HEK293 (cell line): ENCODE results near the gene TIMM50.

ENCODE experiments used
- FEZF1 ChIP-seq: fragments of 450-650 bp; formaldehyde crosslinking; IDR thresholded peaks from 2 replicates; pipeline ENCODE4 v1.5.1; 2016; ENCODE audit warnings: missing biosample characterization, missing genetic modification characterization
- GLIS1 ChIP-seq: fragments of 450-650 bp; formaldehyde crosslinking; IDR thresholded peaks from 2 replicates; pipeline ENCODE4 v1.5.1; 2016; ENCODE audit warnings: missing biosample characterization, missing genetic modification characterization
- KLF8 ChIP-seq: fragments of 450-650 bp; formaldehyde crosslinking; IDR thresholded peaks from 2 replicates; pipeline ENCODE4 v1.5.1; 2016; ENCODE audit warnings: missing biosample characterization, missing genetic modification characterization
- REPIN1 ChIP-seq: fragments of 450-650 bp; formaldehyde crosslinking; IDR thresholded peaks from 2 replicates; pipeline ENCODE4 v1.5.1; 2017; ENCODE audit warnings: missing biosample characterization, missing genetic modification characterization, low read depth
- TCF7L2 ChIP-seq: IDR thresholded peaks from 2 replicates; pipeline ENCODE4 v1.6.1; 2011; ENCODE audit warnings: low read depth, mild to moderate bottlenecking, inconsistent platforms, low read length, moderate library complexity, borderline replicate concordance
- YY2 ChIP-seq: fragments of 450-650 bp; formaldehyde crosslinking; IDR thresholded peaks from 2 replicates; pipeline ENCODE4 v1.5.1; 2016; ENCODE audit warnings: missing biosample characterization, missing genetic modification characterization
- ZBTB20 ChIP-seq: fragments of 450-650 bp; formaldehyde crosslinking; IDR thresholded peaks from 2 replicates; pipeline ENCODE4 v1.5.1; 2016; ENCODE audit warnings: missing biosample characterization, missing genetic modification characterization
- ZBTB7A ChIP-seq: fragments of 450-650 bp; formaldehyde crosslinking; IDR thresholded peaks from 2 replicates; pipeline ENCODE4 v1.5.1; 2016; ENCODE audit warnings: low read depth, missing biosample characterization, missing genetic modification characterization
- ZFP41 ChIP-seq: fragments of 450-650 bp; formaldehyde crosslinking; IDR thresholded peaks from 2 replicates; pipeline ENCODE4 v1.5.1; 2016; ENCODE audit warnings: missing biosample characterization, missing genetic modification characterization, borderline replicate concordance
- ZNF10 ChIP-seq: fragments of 450-650 bp; formaldehyde crosslinking; IDR thresholded peaks from 2 replicates; pipeline ENCODE4 v1.5.1; 2017; ENCODE audit warnings: missing biosample characterization, missing genetic modification characterization
- ZNF211 ChIP-seq: fragments of 450-650 bp; formaldehyde crosslinking; IDR thresholded peaks from 2 replicates; pipeline ENCODE4 v1.5.1; 2016; ENCODE audit warnings: low read depth, missing biosample characterization, missing genetic modification characterization
- ZNF24 ChIP-seq: fragments of 450-650 bp; formaldehyde crosslinking; IDR thresholded peaks from 2 replicates; pipeline ENCODE4 v1.5.1; 2016; ENCODE audit warnings: missing biosample characterization, missing genetic modification characterization
- ZNF248 ChIP-seq: fragments of 450-650 bp; formaldehyde crosslinking; IDR thresholded peaks from 2 replicates; pipeline ENCODE4 v1.5.1; 2017; ENCODE audit warnings: missing biosample characterization, missing genetic modification characterization
- ZNF26 ChIP-seq: fragments of 450-650 bp; formaldehyde crosslinking; IDR thresholded peaks from 2 replicates; pipeline ENCODE4 v1.5.1; 2016; ENCODE audit warnings: missing biosample characterization, missing genetic modification characterization
- ZNF266 ChIP-seq: fragments of 450-650 bp; formaldehyde crosslinking; IDR thresholded peaks from 2 replicates; pipeline ENCODE4 v1.5.1; 2016; ENCODE audit warnings: missing biosample characterization, missing genetic modification characterization, low read depth
- ZNF341 ChIP-seq: fragments of 450-650 bp; formaldehyde crosslinking; IDR thresholded peaks from 2 replicates; pipeline ENCODE4; 2016; ENCODE audit warnings: low read depth, missing biosample characterization, missing genetic modification characterization
- ZNF391 ChIP-seq: fragments of 450-650 bp; formaldehyde crosslinking; IDR thresholded peaks from 2 replicates; pipeline ENCODE4 v1.5.1; 2016; ENCODE audit warnings: low read depth, missing biosample characterization, missing genetic modification characterization, borderline replicate concordance
- ZNF394 ChIP-seq: fragments of 450-650 bp; formaldehyde crosslinking; IDR thresholded peaks from 2 replicates; pipeline ENCODE4 v1.5.1; 2016; ENCODE audit warnings: missing biosample characterization, missing genetic modification characterization, mild to moderate bottlenecking, moderate library complexity, borderline replicate concordance
- ZNF426 ChIP-seq: fragments of 450-650 bp; formaldehyde crosslinking; IDR thresholded peaks from 2 replicates; pipeline ENCODE4 v1.5.1; 2017; ENCODE audit warnings: missing biosample characterization, missing genetic modification characterization, mild to moderate bottlenecking, inconsistent platforms, moderate library complexity
- ZNF521 ChIP-seq: fragments of 450-650 bp; formaldehyde crosslinking; IDR thresholded peaks from 2 replicates; pipeline ENCODE4 v1.5.1; 2017; ENCODE audit warnings: missing biosample characterization, mild to moderate bottlenecking, missing genetic modification characterization
- ZNF558 ChIP-seq: fragments of 450-650 bp; formaldehyde crosslinking; IDR thresholded peaks from 2 replicates; pipeline ENCODE4 v1.5.1; 2016; ENCODE audit warnings: missing biosample characterization, missing genetic modification characterization
- ZNF561 ChIP-seq: fragments of 450-650 bp; IDR thresholded peaks from 2 replicates; pipeline ENCODE4 v1.5.1; 2018; ENCODE audit warnings: missing biosample characterization, missing genetic modification characterization, borderline replicate concordance
- ZNF571 ChIP-seq: fragments of 450-650 bp; formaldehyde crosslinking; IDR thresholded peaks from 2 replicates; pipeline ENCODE4 v1.5.0; 2017; ENCODE audit warnings: missing biosample characterization, missing genetic modification characterization
- ZNF585B ChIP-seq: fragments of 450-650 bp; formaldehyde crosslinking; IDR thresholded peaks from 2 replicates; pipeline ENCODE4 v1.5.1; 2016; ENCODE audit warnings: missing biosample characterization, missing genetic modification characterization
- ZNF600 ChIP-seq: fragments of 450-650 bp; formaldehyde crosslinking; IDR thresholded peaks from 2 replicates; pipeline ENCODE4 v1.5.1; 2016; ENCODE audit warnings: missing biosample characterization, missing genetic modification characterization
- ZNF701 ChIP-seq: fragments of 450-650 bp; formaldehyde crosslinking; IDR thresholded peaks from 2 replicates; pipeline ENCODE4 v1.5.1; 2016; ENCODE audit warnings: missing biosample characterization, missing genetic modification characterization
- ZNF704 ChIP-seq: fragments of 450-650 bp; formaldehyde crosslinking; IDR thresholded peaks from 2 replicates; pipeline ENCODE4 v1.5.1; 2016; ENCODE audit warnings: missing biosample characterization, missing genetic modification characterization
- ZNF792 ChIP-seq: fragments of 450-650 bp; formaldehyde crosslinking; IDR thresholded peaks from 2 replicates; pipeline ENCODE4 v1.5.1; 2016; ENCODE audit warnings: missing biosample characterization, missing genetic modification characterization
- ZNF843 ChIP-seq: fragments of 450-650 bp; formaldehyde crosslinking; IDR thresholded peaks from 2 replicates; pipeline ENCODE4 v1.5.1; 2016; ENCODE audit warnings: missing biosample characterization, missing genetic modification characterization
- TF ChIP-seq, protein P1 (sequence below): IDR thresholded peaks from 2 replicates; pipeline ENCODE4 v1.6.1; 2011; ENCODE audit warnings: mild to moderate bottlenecking, low read depth, low read length, borderline replicate concordance
- TF ChIP-seq, protein P2 (sequence below): fragments of 450-650 bp; formaldehyde crosslinking; IDR thresholded peaks from 2 replicates; pipeline ENCODE4 v1.5.1; 2016; ENCODE audit warnings: missing biosample characterization, missing genetic modification characterization, low read depth
- TF ChIP-seq, protein P3 (sequence below): fragments of 450-650 bp; formaldehyde crosslinking; IDR thresholded peaks from 2 replicates; pipeline ENCODE4 v1.5.1; 2016; ENCODE audit warnings: missing biosample characterization, missing genetic modification characterization

Gene TIMM50

GRCh38 chr19:39438270-39438934, 42.2 kb upstream of the TIMM50 start (continued):
- no peak for TF ChIP-seq ZNF426 (tag by site-specific recombination)
- no peak for TF ChIP-seq ZNF843 (tag by site-specific recombination)
- TF ChIP-seq ZNF26 (tag by site-specific recombination): no peak
- TF ChIP-seq ZNF585B (tag by site-specific recombination): no peak
- TF ChIP-seq ZFP41: no peak
- TF ChIP-seq ZNF521 (tag by site-specific recombination): no peak
- no peak for TF ChIP-seq REPIN1 (tag by site-specific recombination)
- TF ChIP-seq ZNF394: peak; percentile 98
- TF ChIP-seq ZNF701: no peak
- peak; percentile 61 for TF ChIP-seq KLF8 (tag by site-specific recombination)
- TF ChIP-seq, protein P1, sequence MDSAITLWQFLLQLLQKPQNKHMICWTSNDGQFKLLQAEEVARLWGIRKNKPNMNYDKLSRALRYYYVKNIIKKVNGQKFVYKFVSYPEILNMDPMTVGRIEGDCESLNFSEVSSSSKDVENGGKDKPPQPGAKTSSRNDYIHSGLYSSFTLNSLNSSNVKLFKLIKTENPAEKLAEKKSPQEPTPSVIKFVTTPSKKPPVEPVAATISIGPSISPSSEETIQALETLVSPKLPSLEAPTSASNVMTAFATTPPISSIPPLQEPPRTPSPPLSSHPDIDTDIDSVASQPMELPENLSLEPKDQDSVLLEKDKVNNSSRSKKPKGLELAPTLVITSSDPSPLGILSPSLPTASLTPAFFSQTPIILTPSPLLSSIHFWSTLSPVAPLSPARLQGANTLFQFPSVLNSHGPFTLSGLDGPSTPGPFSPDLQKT: no peak
- TF ChIP-seq, protein P2, sequence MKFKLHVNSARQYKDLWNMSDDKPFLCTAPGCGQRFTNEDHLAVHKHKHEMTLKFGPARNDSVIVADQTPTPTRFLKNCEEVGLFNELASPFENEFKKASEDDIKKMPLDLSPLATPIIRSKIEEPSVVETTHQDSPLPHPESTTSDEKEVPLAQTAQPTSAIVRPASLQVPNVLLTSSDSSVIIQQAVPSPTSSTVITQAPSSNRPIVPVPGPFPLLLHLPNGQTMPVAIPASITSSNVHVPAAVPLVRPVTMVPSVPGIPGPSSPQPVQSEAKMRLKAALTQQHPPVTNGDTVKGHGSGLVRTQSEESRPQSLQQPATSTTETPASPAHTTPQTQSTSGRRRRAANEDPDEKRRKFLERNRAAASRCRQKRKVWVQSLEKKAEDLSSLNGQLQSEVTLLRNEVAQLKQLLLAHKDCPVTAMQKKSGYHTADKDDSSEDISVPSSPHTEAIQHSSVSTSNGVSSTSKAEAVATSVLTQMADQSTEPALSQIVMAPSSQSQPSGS (tag by site-specific recombination): peak; percentile 35; the same call in 1 of the 2 replicates
- no peak for TF ChIP-seq YY2 (tag by site-specific recombination)
- 0 out of 2 replicates have a peak, but pooled peaks have one; percentile 49 for TF ChIP-seq ZNF24 (tag by site-specific recombination)
- no peak for TF ChIP-seq ZBTB7A
- no peak for TF ChIP-seq ZNF391 (tag by site-specific recombination)
- TF ChIP-seq ZNF561: no peak
- no peak for TF ChIP-seq FEZF1 (tag by site-specific recombination)
- no peak for TF ChIP-seq ZNF558 (tag by site-specific recombination)
- no peak for TF ChIP-seq ZNF211 (tag by site-specific recombination)
- no peak for TF ChIP-seq ZBTB20
- no peak for TF ChIP-seq ZNF10
- no peak for TF ChIP-seq ZNF266 (tag by site-specific recombination)
- no peak for TF ChIP-seq ZNF571 (tag by site-specific recombination)
- TF ChIP-seq ZNF704: no peak
- peak; percentile 60; the same call in 1 of the 2 replicates for TF ChIP-seq GLIS1 (tag by site-specific recombination)
- TF ChIP-seq, protein P3, sequence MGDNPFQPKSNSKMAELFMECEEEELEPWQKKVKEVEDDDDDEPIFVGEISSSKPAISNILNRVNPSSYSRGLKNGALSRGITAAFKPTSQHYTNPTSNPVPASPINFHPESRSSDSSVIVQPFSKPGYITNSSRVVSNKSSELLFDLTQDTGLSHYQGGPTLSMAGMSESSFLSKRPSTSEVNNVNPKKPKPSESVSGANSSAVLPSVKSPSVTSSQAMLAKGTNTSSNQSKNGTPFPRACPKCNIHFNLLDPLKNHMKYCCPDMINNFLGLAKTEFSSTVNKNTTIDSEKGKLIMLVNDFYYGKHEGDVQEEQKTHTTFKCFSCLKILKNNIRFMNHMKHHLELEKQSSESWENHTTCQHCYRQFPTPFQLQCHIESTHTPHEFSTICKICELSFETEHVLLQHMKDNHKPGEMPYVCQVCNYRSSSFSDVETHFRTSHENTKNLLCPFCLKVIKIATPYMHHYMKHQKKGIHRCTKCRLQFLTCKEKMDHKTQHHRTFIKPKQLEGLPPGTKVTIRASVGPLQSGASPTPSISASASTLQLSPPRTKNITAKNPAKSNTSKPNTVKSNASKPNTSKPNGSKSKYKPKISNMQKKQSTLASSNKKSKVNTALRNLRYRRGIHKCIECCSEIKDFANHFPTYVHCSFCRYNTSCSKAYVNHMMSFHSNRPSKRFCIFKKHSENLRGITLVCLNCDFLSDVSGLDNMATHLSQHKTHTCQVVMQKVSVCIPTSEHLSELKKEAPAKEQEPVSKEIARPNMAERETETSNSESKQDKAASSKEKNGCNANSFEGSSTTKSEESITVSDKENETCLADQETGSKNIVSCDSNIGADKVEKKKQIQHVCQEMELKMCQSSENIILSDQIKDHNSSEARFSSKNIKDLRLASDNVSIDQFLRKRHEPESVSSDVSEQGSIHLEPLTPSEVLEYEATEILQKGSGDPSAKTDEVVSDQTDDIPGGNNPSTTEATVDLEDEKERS (tag by site-specific recombination): no peak
- no peak for TF ChIP-seq ZNF341
- TF ChIP-seq TCF7L2: no peak
- no peak for TF ChIP-seq ZNF600 (tag by site-specific recombination)
- TF ChIP-seq ZNF792 (tag by site-specific recombination): no peak
- TF ChIP-seq ZNF248: 0 out of 2 replicates have a peak, but pooled peaks have one; percentile 12
